ENCODE measurements around the gene SLC11A2.

DNA sequence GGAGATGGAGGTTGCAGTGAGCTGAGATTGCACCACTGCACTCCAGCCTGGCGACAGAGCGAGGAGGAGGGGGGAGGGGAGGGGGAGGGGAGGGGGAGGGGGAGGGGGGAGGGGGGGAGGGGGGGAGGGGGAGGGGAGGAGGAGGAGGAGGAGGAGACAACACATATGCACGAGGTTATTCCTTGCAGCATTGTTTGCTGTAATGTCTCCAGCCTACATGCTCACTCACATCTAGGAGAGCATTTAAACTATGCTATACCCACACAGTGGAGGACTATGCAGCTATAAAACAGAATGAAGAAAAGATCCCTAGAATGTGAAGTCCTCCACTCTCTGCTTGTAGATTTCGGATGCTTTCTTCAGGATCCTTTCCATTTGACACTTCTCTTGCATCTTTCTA is 77.4 kb downstream of the SLC11A2 start:
- TF ChIP-seq POLR2A (IDR thresholded peaks at IDR 0.05; ENCODE audit: extremely low read depth, insufficient read length): no peak
- TF ChIP-seq, protein P1, sequence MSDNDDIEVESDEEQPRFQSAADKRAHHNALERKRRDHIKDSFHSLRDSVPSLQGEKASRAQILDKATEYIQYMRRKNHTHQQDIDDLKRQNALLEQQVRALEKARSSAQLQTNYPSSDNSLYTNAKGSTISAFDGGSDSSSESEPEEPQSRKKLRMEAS (IDR thresholded peaks at IDR 0.05; ENCODE audit: low read depth, low read length): no peak
- TF ChIP-seq, protein P2, sequence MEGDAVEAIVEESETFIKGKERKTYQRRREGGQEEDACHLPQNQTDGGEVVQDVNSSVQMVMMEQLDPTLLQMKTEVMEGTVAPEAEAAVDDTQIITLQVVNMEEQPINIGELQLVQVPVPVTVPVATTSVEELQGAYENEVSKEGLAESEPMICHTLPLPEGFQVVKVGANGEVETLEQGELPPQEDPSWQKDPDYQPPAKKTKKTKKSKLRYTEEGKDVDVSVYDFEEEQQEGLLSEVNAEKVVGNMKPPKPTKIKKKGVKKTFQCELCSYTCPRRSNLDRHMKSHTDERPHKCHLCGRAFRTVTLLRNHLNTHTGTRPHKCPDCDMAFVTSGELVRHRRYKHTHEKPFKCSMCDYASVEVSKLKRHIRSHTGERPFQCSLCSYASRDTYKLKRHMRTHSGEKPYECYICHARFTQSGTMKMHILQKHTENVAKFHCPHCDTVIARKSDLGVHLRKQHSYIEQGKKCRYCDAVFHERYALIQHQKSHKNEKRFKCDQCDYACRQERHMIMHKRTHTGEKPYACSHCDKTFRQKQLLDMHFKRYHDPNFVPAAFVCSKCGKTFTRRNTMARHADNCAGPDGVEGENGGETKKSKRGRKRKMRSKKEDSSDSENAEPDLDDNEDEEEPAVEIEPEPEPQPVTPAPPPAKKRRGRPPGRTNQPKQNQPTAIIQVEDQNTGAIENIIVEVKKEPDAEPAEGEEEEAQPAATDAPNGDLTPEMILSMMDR (IDR thresholded peaks at IDR 0.05; ENCODE audit: low read depth, low read length): no peak
